OCI-LY3 (cell line): ENCODE results near the gene OGFOD2.

Source experiments
- CTCF ChIP-seq: fragments of 200-600, 300-600 bp; sonication (generic); IDR thresholded peaks from 2 replicates; pipeline ENCODE4 v1.5.1; 2014; ENCODE audit warnings: antibody characterized with exemption, low read length, low read depth
- EZH2phosphoT487 ChIP-seq: fragments of 200-600 bp; shearing (Covaris generic); IDR thresholded peaks from 2 replicates; pipeline ENCODE4 v1.6.1; 2018; ENCODE audit warnings: antibody characterized with exemption, mixed run types, low read depth

GRCh38 chr12:122976648-122976975 is 1.6 kb downstream of the OGFOD2 start:
- no peak for TF ChIP-seq CTCF
- no peak for TF ChIP-seq EZH2phosphoT487
